HG02852 (cell line): ENCODE data around the gene TPRA1.
"Not testable (repeated sequence)": the region's sequence is repeated elsewhere in the genome, so short reads cannot be mapped to it uniquely, and the experiment has no call there.

Source experiments
- ATAC-seq: cut with Tn5 transposase; IDR thresholded peaks from one replicate; pipeline ENCODE4 v1.9.1; 2021; ENCODE audit warnings: mild to moderate bottlenecking, moderate library complexity; ENCODE audit not compliant: unreplicated experiment

The TPRA1 gene

GRCh38 chr3:127616836-127617605, 26.5 kb upstream of the TPRA1 start:
- no peak for ATAC-seq

GRCh38 chr3:127615631-127616305, 25.2 kb upstream of the TPRA1 start:
- no peak for ATAC-seq

GRCh38 chr3:127614928-127615589, 24.5 kb upstream of the TPRA1 start:
- no peak for ATAC-seq

- no peak for ATAC-seq
Measured at GRCh38 chr3:127613406-127613805, 22.9 kb upstream of the TPRA1 start.

GRCh38 chr3:127612966-127613365, 22.4 kb upstream of the TPRA1 start:
- ATAC-seq = no peak

GRCh38 chr3:127611251-127611650, 20.7 kb upstream of the TPRA1 start:
- ATAC-seq = no peak

- no peak for ATAC-seq
Measured at GRCh38 chr3:127610105-127610504, 19.6 kb upstream of the TPRA1 start.

- no peak for ATAC-seq
Measured at GRCh38 chr3:127608362-127608718, 17.8 kb upstream of the TPRA1 start.

GRCh38 chr3:127607675-127608361, 17.3 kb upstream of the TPRA1 start:
- no peak for ATAC-seq

- ATAC-seq = no peak
Measured at GRCh38 chr3:127606981-127607595, 16.6 kb upstream of the TPRA1 start.

GRCh38 chr3:127606086-127606805, 15.7 kb upstream of the TPRA1 start:
- ATAC-seq = no peak

GRCh38 chr3:127605547-127605946, 15.0 kb upstream of the TPRA1 start:
- ATAC-seq = not testable (repeated sequence)

- ATAC-seq = no peak
Measured at GRCh38 chr3:127604546-127605165, 14.1 kb upstream of the TPRA1 start.

GRCh38 chr3:127604035-127604434, 13.5 kb upstream of the TPRA1 start:
- no peak for ATAC-seq

- ATAC-seq = no peak
Measured at GRCh38 chr3:127600749-127601456, 10.4 kb upstream of the TPRA1 start.

GRCh38 chr3:127598841-127599570, 8.5 kb upstream of the TPRA1 start:
- no peak for ATAC-seq

- no peak for ATAC-seq
Measured at GRCh38 chr3:127597020-127597771, 6.7 kb upstream of the TPRA1 start.

GRCh38 chr3:127595303-127595702, 4.8 kb upstream of the TPRA1 start:
- ATAC-seq = no peak
